Measurements from ENCODE around the gene SLC10A6. TPM values are rescaled to one million over a fixed set of nuclear protein-coding genes. Genes with fewer than 3 reads are reported as not detected.

SLC10A6 gene
- total and polyA plus RNA-seq, 9 of the 15 experiments (the other 6 are each of a cell fraction or from before 2014, with no cell fraction given): not detected

DNA sequence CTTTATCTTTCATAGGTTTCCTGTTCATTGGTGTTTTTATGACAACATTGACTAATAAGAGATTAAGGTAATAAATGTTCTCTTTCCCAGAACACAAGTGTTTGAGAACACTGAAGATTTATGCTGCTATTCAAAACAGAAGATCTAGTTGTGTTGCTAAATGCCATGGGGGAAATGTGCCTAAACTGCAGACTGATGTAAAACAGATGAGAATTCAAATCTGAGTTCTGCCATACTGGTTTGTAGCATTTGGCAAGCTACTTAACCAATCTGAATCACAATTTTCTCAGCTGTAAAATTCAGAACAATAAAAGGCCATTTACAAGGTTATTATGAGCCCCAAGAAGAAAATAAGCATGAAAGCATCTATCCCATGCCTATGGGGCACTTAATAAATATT, 2.3 kb downstream of the SLC10A6 start:
- Histone ChIP-seq H3K9me3 (replicated peaks; ENCODE audit: control insufficient read depth, insufficient read depth, low read depth, low read length) (no peaks in the 10 kb centered on the region), H3K4me1 (replicated peaks in 1 of 2; ENCODE audit: control insufficient read depth in 2 of 2, insufficient read depth in 2 of 2, low read length in 2 of 2) (no peaks in the 10 kb centered on the region), H3K79me2 (ENCODE audit: control insufficient read depth, insufficient read depth, low read length) (no peaks in the 10 kb centered on the region), H3K36me3 (ENCODE audit: control insufficient read depth, insufficient read depth, low read length) (no peaks in the 10 kb centered on the region), H3K4me3 (no peak overlapping the region), H4K20me1 (replicated peaks; ENCODE audit: control insufficient read depth, insufficient read depth, low read length) (no peaks in the 10 kb centered on the region), H3K27me3 (ENCODE audit: control insufficient read depth in 2 of 2, insufficient read depth in 2 of 2, low read length in 2 of 2) (peaks cover 8 to 15% of the 10 kb centered on the region in 2 experiments; a peak in 4 of 5 replicates), H3K27ac (ENCODE audit: extremely low read depth, low read depth, low read length) (no peak overlapping the region), H3K9ac (ENCODE audit: insufficient read depth in 1 of 2, low read depth in 2 of 2, low read length in 2 of 2) (no peak overlapping the region), H2AFZ (ENCODE audit: low read depth, low read length) (no peak overlapping the region), H3K9me1 (ENCODE audit: control insufficient read depth, insufficient read depth, low read length) (peaks cover 3% of the 10 kb centered on the region), H3K4me2 (ENCODE audit: insufficient read depth, low read length) (no peak overlapping the region)
- no TSS peak for BruUV-seq (replicated peaks)
- in situ Hi-C loops (cut with MboI): no loop called here
- CTCF ChIA-PET (ENCODE audit: low intra/inter-chr PET ratio): no interaction called here
- no peak for FAIRE-seq
- POLR2A ChIA-PET: no interaction called here
- DNase-seq (ENCODE audit: extremely low read depth in 1 of 4, low spot score in 3 of 4): no peak
- intact Hi-C loops (cut with micrococcal nuclease): no loop called here
- no peak for ATAC-seq
- no peak for TF ChIP-seq PRPF4 (IDR thresholded peaks at IDR 0.05; ENCODE audit: insufficient read depth, low read depth, low read length, poor library complexity, severe bottlenecking)
- TF ChIP-seq ZNF165 (CRISPR knock-in tag; IDR thresholded peaks at IDR 0.05; ENCODE audit: borderline replicate concordance): no peak
- TF ChIP-seq TAF7 (tag; IDR thresholded peaks at IDR 0.05): no peak
- TF ChIP-seq ZNF445 (CRISPR knock-in tag; IDR thresholded peaks at IDR 0.05; ENCODE audit: low read depth): no peak
- no peak for TF ChIP-seq ELF4 (CRISPR knock-in tag; IDR thresholded peaks at IDR 0.05)
- TF ChIP-seq FUS (optimal IDR thresholded peaks at IDR 0.05; ENCODE audit: low read depth, low read length): no peak
- TF ChIP-seq HNRNPK (IDR thresholded peaks at IDR 0.05; ENCODE audit: low read depth, low read length, poor library complexity, severe bottlenecking): no peak
- TF ChIP-seq ZBTB17 (CRISPR knock-in tag; IDR thresholded peaks at IDR 0.05): no peak
- TF ChIP-seq NBN (IDR thresholded peaks at IDR 0.05; ENCODE audit: low read depth): no peak
- TF ChIP-seq ZNF551 (CRISPR knock-in tag; IDR thresholded peaks at IDR 0.05): no peak
- TF ChIP-seq, protein P1, sequence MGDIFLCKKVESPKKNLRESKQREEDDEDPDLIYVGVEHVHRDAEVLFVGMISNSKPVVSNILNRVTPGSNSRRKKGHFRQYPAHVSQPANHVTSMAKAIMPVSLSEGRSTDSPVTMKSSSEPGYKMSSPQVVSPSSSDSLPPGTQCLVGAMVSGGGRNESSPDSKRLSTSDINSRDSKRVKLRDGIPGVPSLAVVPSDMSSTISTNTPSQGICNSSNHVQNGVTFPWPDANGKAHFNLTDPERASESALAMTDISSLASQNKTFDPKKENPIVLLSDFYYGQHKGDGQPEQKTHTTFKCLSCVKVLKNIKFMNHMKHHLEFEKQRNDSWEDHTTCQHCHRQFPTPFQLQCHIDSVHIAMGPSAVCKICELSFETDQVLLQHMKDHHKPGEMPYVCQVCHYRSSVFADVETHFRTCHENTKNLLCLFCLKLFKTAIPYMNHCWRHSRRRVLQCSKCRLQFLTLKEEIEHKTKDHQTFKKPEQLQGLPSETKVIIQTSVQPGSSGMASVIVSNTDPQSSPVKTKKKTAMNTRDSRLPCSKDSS (IDR thresholded peaks at IDR 0.05; ENCODE audit: low read depth, partially characterized antibody): no peak
- TF ChIP-seq, protein P2, sequence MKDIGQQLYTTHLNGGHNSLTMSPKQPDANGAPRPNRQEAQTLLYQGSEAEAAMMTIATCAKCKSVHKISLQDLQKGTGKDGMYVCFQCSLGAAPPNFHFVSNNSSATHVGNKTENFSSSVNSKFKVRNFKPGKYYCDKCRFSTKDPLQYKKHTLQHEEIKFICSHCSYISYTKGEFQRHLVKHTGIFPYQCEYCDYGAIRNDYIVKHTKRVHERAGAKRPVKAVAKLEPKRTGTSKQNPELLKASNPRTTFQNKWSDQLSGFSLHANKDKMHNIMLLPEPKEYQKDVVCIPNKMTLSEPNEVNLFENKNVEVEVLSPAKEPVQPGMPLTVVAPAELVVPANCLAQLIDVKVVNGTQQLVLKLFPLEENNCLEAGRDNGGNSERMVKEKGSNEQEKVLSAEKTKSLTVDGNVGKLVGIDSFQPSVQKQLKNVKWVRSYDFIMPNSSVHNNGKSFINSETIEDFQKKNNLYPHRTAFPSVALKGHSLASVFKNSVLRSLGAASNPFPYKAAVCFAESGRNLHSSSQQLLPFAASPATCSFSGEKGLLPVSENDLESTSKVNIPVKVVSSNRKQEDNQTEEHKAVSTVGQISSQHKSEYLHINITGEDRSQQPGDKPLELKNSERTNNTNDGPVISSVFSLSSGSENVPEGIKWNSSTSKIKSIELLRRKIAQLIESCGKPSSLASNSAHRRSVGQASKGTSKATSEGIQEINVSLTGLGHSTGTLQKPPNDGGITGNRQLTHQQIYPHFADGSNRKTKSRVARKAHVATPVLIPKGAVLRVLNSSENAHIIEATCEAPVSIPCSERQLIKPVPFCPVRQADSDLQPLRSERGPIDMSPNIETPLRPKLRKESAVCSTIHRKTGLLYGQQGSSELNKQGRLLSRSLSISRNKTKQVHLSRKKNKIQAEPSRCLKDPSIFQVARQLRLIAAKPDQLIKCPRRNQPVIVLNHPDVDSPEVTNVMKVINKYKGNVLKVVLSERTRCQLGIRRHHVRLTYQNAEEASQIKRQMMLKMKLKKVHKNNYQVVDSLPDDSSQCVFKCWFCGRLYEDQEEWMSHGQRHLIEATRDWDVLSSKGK (CRISPR knock-in tag; IDR thresholded peaks at IDR 0.05): no peak
- TF ChIP-seq, protein P3, sequence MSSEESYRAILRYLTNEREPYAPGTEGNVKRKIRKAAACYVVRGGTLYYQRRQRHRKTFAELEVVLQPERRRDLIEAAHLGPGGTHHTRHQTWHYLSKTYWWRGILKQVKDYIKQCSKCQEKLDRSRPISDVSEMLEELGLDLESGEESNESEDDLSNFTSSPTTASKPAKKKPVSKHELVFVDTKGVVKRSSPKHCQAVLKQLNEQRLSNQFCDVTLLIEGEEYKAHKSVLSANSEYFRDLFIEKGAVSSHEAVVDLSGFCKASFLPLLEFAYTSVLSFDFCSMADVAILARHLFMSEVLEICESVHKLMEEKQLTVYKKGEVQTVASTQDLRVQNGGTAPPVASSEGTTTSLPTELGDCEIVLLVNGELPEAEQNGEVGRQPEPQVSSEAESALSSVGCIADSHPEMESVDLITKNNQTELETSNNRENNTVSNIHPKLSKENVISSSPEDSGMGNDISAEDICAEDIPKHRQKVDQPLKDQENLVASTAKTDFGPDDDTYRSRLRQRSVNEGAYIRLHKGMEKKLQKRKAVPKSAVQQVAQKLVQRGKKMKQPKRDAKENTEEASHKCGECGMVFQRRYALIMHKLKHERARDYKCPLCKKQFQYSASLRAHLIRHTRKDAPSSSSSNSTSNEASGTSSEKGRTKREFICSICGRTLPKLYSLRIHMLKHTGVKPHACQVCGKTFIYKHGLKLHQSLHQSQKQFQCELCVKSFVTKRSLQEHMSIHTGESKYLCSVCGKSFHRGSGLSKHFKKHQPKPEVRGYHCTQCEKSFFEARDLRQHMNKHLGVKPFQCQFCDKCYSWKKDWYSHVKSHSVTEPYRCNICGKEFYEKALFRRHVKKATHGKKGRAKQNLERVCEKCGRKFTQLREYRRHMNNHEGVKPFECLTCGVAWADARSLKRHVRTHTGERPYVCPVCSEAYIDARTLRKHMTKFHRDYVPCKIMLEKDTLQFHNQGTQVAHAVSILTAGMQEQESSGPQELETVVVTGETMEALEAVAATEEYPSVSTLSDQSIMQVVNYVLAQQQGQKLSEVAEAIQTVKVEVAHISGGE (CRISPR knock-in tag; IDR thresholded peaks at IDR 0.05): no peak
- no peak for TF ChIP-seq ZNF23 (CRISPR knock-in tag; IDR thresholded peaks at IDR 0.05)
- TF ChIP-seq L3MBTL2 (IDR thresholded peaks at IDR 0.05): no peak
